Endodermal cell (in vitro differentiated cells): ENCODE measurements around the gene ATP1B1. TPM values are rescaled to one million over a fixed set of nuclear protein-coding genes. Genes with fewer than 3 reads are reported as not detected.
"Not testable (repeated sequence)": the region's sequence is repeated elsewhere in the genome, so short reads cannot be mapped to it uniquely, and the experiment has no call there.

ENCODE experiments used
- DNase-seq: peaks from one replicate; pipeline ENCODE4 v3.0.0-alpha.2; 2017
- H3K27ac ChIP-seq: 2 replicates; pipeline ENCODE4 v1.5.1; 2013; ENCODE audit warnings: mild to moderate bottlenecking, low read depth, low read length, moderate library complexity
- H3K27me3 ChIP-seq: 2 replicates; pipeline ENCODE4 v1.6.1; 2013; ENCODE audit warnings: mild to moderate bottlenecking, low read length, moderate library complexity; ENCODE audit not compliant: insufficient read depth, control insufficient read depth, poor library complexity, severe bottlenecking
- H3K36me3 ChIP-seq: 2 replicates; pipeline ENCODE4 v1.7.0; 2013; ENCODE audit warnings: mild to moderate bottlenecking, low read length, moderate library complexity; ENCODE audit not compliant: control insufficient read depth, insufficient read depth
- H3K4me1 ChIP-seq: one replicate; pipeline ENCODE4 v1.7.0; 2013; ENCODE audit warnings: low read length; ENCODE audit not compliant: control insufficient read depth, insufficient read depth
- H3K4me3 ChIP-seq: 2 replicates; pipeline ENCODE4 v1.5.1; 2013; ENCODE audit warnings: mild to moderate bottlenecking, low read length, moderate library complexity
- H3K9ac ChIP-seq: 2 replicates; pipeline ENCODE4 v1.6.1; 2013; ENCODE audit warnings: mild to moderate bottlenecking, low read length, moderate library complexity; ENCODE audit not compliant: poor library complexity, severe bottlenecking; ENCODE audit errors: extremely low read depth
- H3K9me3 ChIP-seq: 2 replicates; pipeline ENCODE4 v1.6.1; 2013; ENCODE audit warnings: mild to moderate bottlenecking, low read length, moderate library complexity; ENCODE audit not compliant: control insufficient read depth
- H3K27ac Mint-ChIP-seq: 2 replicates; pipeline ENCODE4 v1.8.0; 2020; ENCODE audit warnings: mixed read lengths
- H3K27me3 Mint-ChIP-seq: 2 replicates; pipeline ENCODE4 v1.8.0; 2021; ENCODE audit warnings: mild to moderate bottlenecking, mixed read lengths; ENCODE audit not compliant: insufficient read depth
- H3K36me3 Mint-ChIP-seq: 2 replicates; pipeline ENCODE4 v1.8.0; 2020; ENCODE audit warnings: low read depth, mixed read lengths
- H3K4me1 Mint-ChIP-seq: 2 replicates; pipeline ENCODE4 v1.8.0; 2020; ENCODE audit warnings: mixed read lengths
- H3K4me3 Mint-ChIP-seq: 2 replicates; pipeline ENCODE4 v1.8.0; 2020; ENCODE audit warnings: mild to moderate bottlenecking, moderate library complexity, mixed read lengths
- H3K9me3 Mint-ChIP-seq: 2 replicates; pipeline ENCODE4 v1.8.0; 2020; ENCODE audit warnings: mild to moderate bottlenecking, mixed read lengths
- WGBS, 2 experiments: methylation state at CpG; one replicate each; pipeline versions ENCODE4 v1.1.5 to v1.1.7; 2013; ENCODE audit warnings: missing lambda C conversion rate in 2 of 2, mixed read lengths in 1 of 2; ENCODE audit not compliant: insufficient coverage in 1 of 2, insufficient read length in 1 of 2; 5-methylcytosine and 5-hydroxymethylcytosine counted together
- total RNA-seq, 2 donors: library from RNA; stranded (reverse); fragmentation: NEBNext Ultra II Directional in 1 of 2; extraction: Animal tissue kit (Norgen Biotek cat#: 25700) in 1 of 2; gene quantifications; 2 replicates in 1 of 2; 3 replicates in 1 of 2; pipeline ENCODE4 v1.2.1, GENCODE V29; 2021
- TF ChIP-seq, protein P1 (sequence below): fragments of 200-600 bp; sonication (generic); conservative IDR thresholded peaks from 2 replicates; pipeline ENCODE4 v1.5.0; 2021; ENCODE audit warnings: antibody characterized with exemption, mild to moderate bottlenecking

The ATP1B1 gene
- total RNA-seq, 2 donors from 2014 or later = 49.9 to 56.3 TPM

DNA sequence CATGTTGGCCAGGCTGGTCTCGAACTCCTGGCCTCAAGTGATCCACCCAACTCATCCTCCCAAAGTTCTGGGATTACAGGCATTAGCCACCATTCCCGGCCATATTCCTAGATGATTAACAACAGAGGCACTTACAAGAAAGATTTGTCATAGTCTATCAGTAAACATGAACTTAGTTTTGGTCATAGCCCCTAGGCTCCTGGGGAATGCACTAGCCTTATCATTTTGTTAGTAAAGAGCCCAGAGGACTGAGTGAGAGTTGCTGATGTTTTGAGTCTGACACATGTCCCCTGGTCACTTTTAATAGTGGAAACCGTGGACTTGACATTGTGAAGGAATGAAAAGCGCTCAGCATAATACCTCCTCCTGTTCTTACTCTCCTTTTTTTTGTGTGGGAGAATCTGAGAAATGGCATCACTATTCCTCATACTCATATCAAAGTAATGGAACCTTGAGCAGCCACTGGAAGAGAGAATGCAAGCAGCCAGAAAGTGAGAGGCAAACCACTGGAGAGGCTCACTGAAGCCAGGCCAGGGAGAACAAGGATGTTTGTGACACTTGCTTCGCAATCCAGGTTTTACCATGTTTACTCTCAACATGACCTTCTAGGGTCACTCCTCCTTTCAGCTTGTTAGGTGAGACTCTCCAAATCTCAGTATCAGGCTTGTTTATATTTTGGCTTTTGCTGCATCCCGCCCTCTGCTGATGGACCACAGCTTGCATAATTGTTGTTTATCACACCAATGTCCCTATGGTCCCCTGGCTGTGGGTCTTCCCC, 14.8 kb downstream of the ATP1B1 start:
- Histone ChIP-seq H3K36me3 (peaks cover 50% of the 10 kb centered on the region), H3K27ac (no peak overlapping the region), H3K4me3 (no peak overlapping the region), H3K9ac (no peak overlapping the region), H3K27me3 (no peaks in the 10 kb centered on the region), H3K9me3 (no peaks in the 10 kb centered on the region), H3K4me1 (peaks cover 3% of the 10 kb centered on the region)
- Mint-ChIP-seq H3K4me1 (peaks cover 36% of the 10 kb centered on the region), H3K36me3 (peaks cover 42% of the 10 kb centered on the region), H3K9me3 (no peaks in the 10 kb centered on the region), H3K27ac (no peak overlapping the region), H3K27me3 (no peaks in the 10 kb centered on the region), H3K4me3 (no peak overlapping the region)
- 90 to 94% methylated on average over 2 to 6 of the region's 6 CpGs for WGBS, 2 experiments
- DNase-seq = no peak
- TF ChIP-seq, protein P1, sequence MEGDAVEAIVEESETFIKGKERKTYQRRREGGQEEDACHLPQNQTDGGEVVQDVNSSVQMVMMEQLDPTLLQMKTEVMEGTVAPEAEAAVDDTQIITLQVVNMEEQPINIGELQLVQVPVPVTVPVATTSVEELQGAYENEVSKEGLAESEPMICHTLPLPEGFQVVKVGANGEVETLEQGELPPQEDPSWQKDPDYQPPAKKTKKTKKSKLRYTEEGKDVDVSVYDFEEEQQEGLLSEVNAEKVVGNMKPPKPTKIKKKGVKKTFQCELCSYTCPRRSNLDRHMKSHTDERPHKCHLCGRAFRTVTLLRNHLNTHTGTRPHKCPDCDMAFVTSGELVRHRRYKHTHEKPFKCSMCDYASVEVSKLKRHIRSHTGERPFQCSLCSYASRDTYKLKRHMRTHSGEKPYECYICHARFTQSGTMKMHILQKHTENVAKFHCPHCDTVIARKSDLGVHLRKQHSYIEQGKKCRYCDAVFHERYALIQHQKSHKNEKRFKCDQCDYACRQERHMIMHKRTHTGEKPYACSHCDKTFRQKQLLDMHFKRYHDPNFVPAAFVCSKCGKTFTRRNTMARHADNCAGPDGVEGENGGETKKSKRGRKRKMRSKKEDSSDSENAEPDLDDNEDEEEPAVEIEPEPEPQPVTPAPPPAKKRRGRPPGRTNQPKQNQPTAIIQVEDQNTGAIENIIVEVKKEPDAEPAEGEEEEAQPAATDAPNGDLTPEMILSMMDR = no peak

DNA sequence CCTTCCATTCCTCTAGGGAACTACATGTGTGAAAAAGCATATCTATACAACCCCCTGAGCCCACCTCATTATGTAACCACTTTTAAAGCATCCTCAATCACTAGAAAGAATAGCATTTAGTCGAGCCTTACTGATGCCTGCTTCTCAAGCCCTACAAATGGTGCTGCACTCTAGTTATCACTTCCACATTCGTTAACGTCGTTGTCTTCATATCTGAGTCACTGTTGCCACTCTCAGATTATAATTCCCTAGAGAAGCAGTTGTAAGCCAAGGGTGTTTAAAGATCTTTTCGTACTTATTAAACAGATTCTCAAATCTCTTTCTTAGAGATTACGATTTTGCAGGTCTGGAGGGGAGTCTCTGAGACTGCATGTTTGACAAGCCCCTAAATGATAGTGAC, 16.5 kb downstream of the ATP1B1 start:
- H3K36me3 ChIP-seq = peaks cover 56% of the 10 kb centered on the region
- no peaks in the 10 kb centered on the region for H3K9me3 Mint-ChIP-seq
- H3K4me3 Mint-ChIP-seq = no peak overlapping the region
- H3K27me3 ChIP-seq = no peaks in the 10 kb centered on the region
- TF ChIP-seq, protein P1 = no peak
- no peak overlapping the region for H3K27ac ChIP-seq
- H3K9me3 ChIP-seq = no peaks in the 10 kb centered on the region
- peaks cover 26% of the 10 kb centered on the region for H3K4me1 Mint-ChIP-seq
- 91 to 92% methylated on average over 5 to 6 of the region's 6 CpGs for WGBS, 2 experiments
- H3K27ac Mint-ChIP-seq = no peak overlapping the region
- H3K4me1 ChIP-seq = peaks cover 3% of the 10 kb centered on the region
- no peaks in the 10 kb centered on the region for H3K27me3 Mint-ChIP-seq
- no peak for DNase-seq
- H3K9ac ChIP-seq = no peak overlapping the region
- no peak overlapping the region for H3K4me3 ChIP-seq
- peaks cover 52% of the 10 kb centered on the region for H3K36me3 Mint-ChIP-seq

DNA sequence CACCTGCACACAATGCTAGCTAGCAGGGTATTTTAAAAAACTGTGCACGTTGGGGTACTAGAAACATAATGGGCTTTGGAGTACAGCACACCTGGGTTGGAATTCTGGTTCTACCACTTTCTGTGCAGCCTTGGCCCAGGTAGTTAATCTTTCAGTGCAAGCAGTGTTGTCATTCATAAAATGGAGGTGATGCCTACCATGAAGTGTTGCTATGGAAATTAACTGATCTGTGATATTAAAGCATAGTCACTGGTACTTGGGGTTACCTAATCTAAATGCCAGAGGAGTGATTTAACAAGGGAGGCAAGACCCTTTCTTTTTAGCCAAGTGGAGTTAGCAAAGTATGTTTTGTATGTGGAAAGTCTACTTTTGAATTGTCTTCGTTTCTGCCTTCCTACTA, 18.0 kb downstream of the ATP1B1 start:
- Histone ChIP-seq H3K27me3 (no peaks in the 10 kb centered on the region), H3K9me3 (no peaks in the 10 kb centered on the region), H3K36me3 (peaks cover 63% of the 10 kb centered on the region), H3K9ac (no peak overlapping the region), H3K4me3 (no peak overlapping the region), H3K4me1 (peaks cover 3% of the 10 kb centered on the region), H3K27ac (no peak overlapping the region)
- 90 to 100% methylated on average over 1 to 2 of the region's 2 CpGs for WGBS, 2 experiments
- Mint-ChIP-seq H3K36me3 (peaks cover 48% of the 10 kb centered on the region), H3K27ac (no peak overlapping the region), H3K9me3 (no peaks in the 10 kb centered on the region), H3K27me3 (no peaks in the 10 kb centered on the region), H3K4me1 (peaks cover 22% of the 10 kb centered on the region), H3K4me3 (no peak overlapping the region)
- no peak for DNase-seq
- TF ChIP-seq, protein P1 = no peak

DNA sequence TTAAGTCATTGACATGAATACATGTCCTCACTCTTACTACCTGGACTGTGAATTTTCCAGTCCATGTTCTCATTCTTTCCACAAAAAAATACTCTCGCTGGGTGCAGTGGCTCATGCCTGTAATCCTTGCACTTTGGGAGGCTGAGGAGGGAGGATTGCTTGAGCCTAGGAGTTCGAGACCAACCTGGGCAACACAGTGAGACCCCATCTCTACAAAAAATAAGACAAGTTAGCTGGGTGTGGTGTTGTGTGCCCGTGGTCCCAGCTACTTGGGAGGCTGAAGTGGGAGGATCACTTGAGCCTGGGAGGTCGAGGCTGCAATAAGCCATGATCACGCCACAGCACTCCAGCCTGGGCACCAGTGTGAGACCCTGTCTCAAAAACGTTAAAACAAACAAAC, 19.1 kb downstream of the ATP1B1 start:
- not testable (repeated sequence) for H3K4me3 Mint-ChIP-seq, H3K9me3 ChIP-seq, DNase-seq, H3K9ac ChIP-seq, H3K27me3 ChIP-seq, H3K9me3 Mint-ChIP-seq, H3K4me1 ChIP-seq, H3K27ac ChIP-seq, H3K27me3 Mint-ChIP-seq, H3K4me3 ChIP-seq, H3K27ac Mint-ChIP-seq
- 80 to 93% methylated on average over 1 to 6 of the region's 6 CpGs for WGBS, 2 experiments
- peaks cover 66% of the 10 kb centered on the region for H3K36me3 ChIP-seq
- Mint-ChIP-seq H3K4me1 (peaks cover 13% of the 10 kb centered on the region), H3K36me3 (peaks cover 53% of the 10 kb centered on the region)
